Parathyroid adenoma (tissue), 2 donors: ENCODE data around the gene MAPRE2.

Experiments
- H2AFZ ChIP-seq: fragments of 300-600 bp; sonication (generic); one replicate; pipeline ENCODE4 v1.7.0; 2017; ENCODE audit warnings: antibody characterized with exemption, mild to moderate bottlenecking
- H3K27ac ChIP-seq: fragments of 300-600 bp; sonication (generic); one replicate; pipeline ENCODE4 v1.7.0; 2017
- H3K27me3 ChIP-seq: fragments of 300-600 bp; sonication (generic); one replicate; pipeline ENCODE4 v1.7.0; 2017; ENCODE audit warnings: low read length; ENCODE audit not compliant: control insufficient read depth, insufficient read depth
- H3K36me3 ChIP-seq: fragments of 300-600 bp; sonication (generic); one replicate; pipeline ENCODE4 v1.7.0; 2017; ENCODE audit warnings: low read length; ENCODE audit not compliant: control insufficient read depth, insufficient read depth
- H3K4me1 ChIP-seq: fragments of 300-600 bp; sonication (generic); one replicate; pipeline ENCODE4 v1.7.0; 2017; ENCODE audit warnings: control low read depth
- H3K4me2 ChIP-seq: fragments of 300-600 bp; sonication (generic); one replicate; pipeline ENCODE4 v1.7.0; 2017; ENCODE audit warnings: low read length
- H3K4me3 ChIP-seq: fragments of 300-600 bp; sonication (generic); one replicate; pipeline ENCODE4 v1.7.0; 2017; ENCODE audit warnings: low read depth, low read length
- H3K79me2 ChIP-seq: fragments of 300-600 bp; sonication (generic); one replicate; pipeline ENCODE4 v1.7.0; 2017; ENCODE audit warnings: control low read depth
- H3K9ac ChIP-seq: fragments of 300-600 bp; sonication (generic); one replicate; pipeline ENCODE4 v1.7.0; 2017; ENCODE audit warnings: mild to moderate bottlenecking
- H3K9me3 ChIP-seq: fragments of 300-600 bp; sonication (generic); one replicate; pipeline ENCODE4 v1.7.0; 2017; ENCODE audit warnings: low read length; ENCODE audit not compliant: control insufficient read depth
- TF ChIP-seq, protein P1 (sequence below): fragments of 300-600 bp; sonication (generic); IDR thresholded peaks from one replicate; pipeline ENCODE4 v1.7.0; 2017; ENCODE audit warnings: antibody characterized with exemption, mild to moderate bottlenecking
- donor health status: primary hyperparathyroidism.

Gene MAPRE2

DNA sequence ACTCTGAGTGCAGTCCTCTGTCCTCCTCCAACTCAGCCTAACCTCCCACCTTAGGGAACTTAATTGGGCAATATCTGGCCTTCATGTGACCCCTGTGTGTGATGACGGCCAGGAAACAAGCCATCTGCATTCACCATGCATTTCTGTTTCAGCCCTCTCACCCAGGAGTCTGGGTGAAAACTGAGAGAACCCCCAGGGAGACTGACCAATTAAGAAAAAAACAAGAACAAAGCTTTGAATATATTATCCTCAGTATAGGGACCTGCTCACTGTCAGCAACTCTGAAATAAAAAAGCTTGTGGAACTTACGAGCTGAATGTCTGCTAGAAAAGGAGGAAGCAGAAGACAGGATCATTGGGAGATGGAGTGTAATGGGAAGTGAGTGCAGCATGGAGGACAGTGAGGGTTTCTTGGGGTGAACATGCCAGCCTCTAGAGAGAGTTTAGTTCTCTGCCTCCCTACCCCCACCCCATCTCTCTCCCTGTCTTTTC lies 9.5 kb downstream of the MAPRE2 start:
- Histone ChIP-seq H3K9ac (no peak overlapping the region), H3K4me1 (no peaks in the 10 kb centered on the region), H3K4me3 (no peak overlapping the region), H3K36me3 (no peaks in the 10 kb centered on the region), H2AFZ (no peak overlapping the region), H3K27me3 (no peaks in the 10 kb centered on the region), H3K4me2 (no peak overlapping the region), H3K27ac (no peak overlapping the region), H3K9me3 (no peaks in the 10 kb centered on the region), H3K79me2 (peaks cover 26% of the 10 kb centered on the region)
- TF ChIP-seq, protein P1, sequence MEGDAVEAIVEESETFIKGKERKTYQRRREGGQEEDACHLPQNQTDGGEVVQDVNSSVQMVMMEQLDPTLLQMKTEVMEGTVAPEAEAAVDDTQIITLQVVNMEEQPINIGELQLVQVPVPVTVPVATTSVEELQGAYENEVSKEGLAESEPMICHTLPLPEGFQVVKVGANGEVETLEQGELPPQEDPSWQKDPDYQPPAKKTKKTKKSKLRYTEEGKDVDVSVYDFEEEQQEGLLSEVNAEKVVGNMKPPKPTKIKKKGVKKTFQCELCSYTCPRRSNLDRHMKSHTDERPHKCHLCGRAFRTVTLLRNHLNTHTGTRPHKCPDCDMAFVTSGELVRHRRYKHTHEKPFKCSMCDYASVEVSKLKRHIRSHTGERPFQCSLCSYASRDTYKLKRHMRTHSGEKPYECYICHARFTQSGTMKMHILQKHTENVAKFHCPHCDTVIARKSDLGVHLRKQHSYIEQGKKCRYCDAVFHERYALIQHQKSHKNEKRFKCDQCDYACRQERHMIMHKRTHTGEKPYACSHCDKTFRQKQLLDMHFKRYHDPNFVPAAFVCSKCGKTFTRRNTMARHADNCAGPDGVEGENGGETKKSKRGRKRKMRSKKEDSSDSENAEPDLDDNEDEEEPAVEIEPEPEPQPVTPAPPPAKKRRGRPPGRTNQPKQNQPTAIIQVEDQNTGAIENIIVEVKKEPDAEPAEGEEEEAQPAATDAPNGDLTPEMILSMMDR = no peak

- no peak overlapping the region for H3K27ac ChIP-seq
- no peaks in the 10 kb centered on the region for H3K9me3 ChIP-seq
- no peak overlapping the region for H3K4me2 ChIP-seq
- H3K79me2 ChIP-seq = peaks cover 26% of the 10 kb centered on the region
- H3K4me3 ChIP-seq = no peak overlapping the region
- H3K27me3 ChIP-seq = no peaks in the 10 kb centered on the region
- no peak overlapping the region for H3K9ac ChIP-seq
- TF ChIP-seq, protein P1 = no peak
- no peaks in the 10 kb centered on the region for H3K4me1 ChIP-seq
- no peaks in the 10 kb centered on the region for H3K36me3 ChIP-seq
- no peak overlapping the region for H2AFZ ChIP-seq
Observed at GRCh38 chr18:35051641-35052377, 10.6 kb downstream of the MAPRE2 start.

- Histone ChIP-seq H3K27ac (no peak overlapping the region), H3K4me1 (peaks cover 2% of the 10 kb centered on the region), H3K9me3 (no peaks in the 10 kb centered on the region)
Observed at GRCh38 chr18:35054401-35054800, 13.2 kb downstream of the MAPRE2 start.

GRCh38 chr18:35055105-35055504 lies 13.9 kb downstream of the MAPRE2 start:
- no peak overlapping the region for H3K9ac ChIP-seq
- H3K9me3 ChIP-seq = no peaks in the 10 kb centered on the region
- H3K4me3 ChIP-seq = no peak overlapping the region
- H3K36me3 ChIP-seq = no peaks in the 10 kb centered on the region
- TF ChIP-seq, protein P1 = no peak
- H3K27ac ChIP-seq = no peak overlapping the region
- H3K79me2 ChIP-seq = peaks cover 26% of the 10 kb centered on the region
- H3K4me2 ChIP-seq = no peak overlapping the region
- no peak overlapping the region for H2AFZ ChIP-seq
- H3K27me3 ChIP-seq = no peaks in the 10 kb centered on the region
- peaks cover 9% of the 10 kb centered on the region for H3K4me1 ChIP-seq

More at GRCh38 chr18:35054401-35054800, 13.2 kb downstream of the MAPRE2 start:
- no peaks in the 10 kb centered on the region for H3K36me3 ChIP-seq
- no peaks in the 10 kb centered on the region for H3K27me3 ChIP-seq
- H3K9ac ChIP-seq = no peak overlapping the region
- H3K4me2 ChIP-seq = no peak overlapping the region
- H2AFZ ChIP-seq = no peak overlapping the region
- H3K79me2 ChIP-seq = peaks cover 22% of the 10 kb centered on the region
- H3K4me3 ChIP-seq = no peak overlapping the region
- TF ChIP-seq, protein P1 = no peak

GRCh38 chr18:35055726-35056125 lies 14.5 kb downstream of the MAPRE2 start:
- peaks cover 9% of the 10 kb centered on the region for H3K4me1 ChIP-seq
- no peak overlapping the region for H3K4me2 ChIP-seq
- no peak overlapping the region for H3K4me3 ChIP-seq
- no peaks in the 10 kb centered on the region for H3K27me3 ChIP-seq
- H3K36me3 ChIP-seq = no peaks in the 10 kb centered on the region
- no peak overlapping the region for H3K27ac ChIP-seq
- H3K79me2 ChIP-seq = peaks cover 30% of the 10 kb centered on the region
- H2AFZ ChIP-seq = no peak overlapping the region
- no peak overlapping the region for H3K9ac ChIP-seq
- TF ChIP-seq, protein P1 = no peak
- H3K9me3 ChIP-seq = no peaks in the 10 kb centered on the region
